ENCODE results near the gene EML1. TPM values are rescaled to one million over a fixed set of nuclear protein-coding genes. Genes with fewer than 3 reads are reported as not detected.

The EML1 gene
- total and polyA plus RNA-seq, 3 donors from 2014 or later: 18.1 to 22.7 (median 22.0) TPM

- Histone ChIP-seq H3K27me3 (no peaks in the 10 kb centered on the region), H3K4me1 (peaks cover 5% of the 10 kb centered on the region), H3K27ac (no peak overlapping the region), H3K9me3 (no peaks in the 10 kb centered on the region), H3K36me3 (ENCODE audit: low read depth, missing control alignments) (no peaks in the 10 kb centered on the region), H3K4me3 (no peak overlapping the region)
- 89 to 92% methylated on average over 7 of the region's 7 CpGs for WGBS, 2 donors
- intact Hi-C loops (cut with DNase I; ENCODE audit: low total_unique reads): loop anchor here (10.0 kb wide), 1 partner anchor 56 kb away; no protein-coding TSS in a partner anchor
- DNase-seq: no peak
- TF ChIP-seq POLR2A (IDR thresholded peaks at IDR 0.05): no peak
- no peak for TF ChIP-seq CTCF (IDR thresholded peaks at IDR 0.05)
Measured at GRCh38 chr14:99790201-99790977, 2.8 kb upstream of the EML1 start.

DNA sequence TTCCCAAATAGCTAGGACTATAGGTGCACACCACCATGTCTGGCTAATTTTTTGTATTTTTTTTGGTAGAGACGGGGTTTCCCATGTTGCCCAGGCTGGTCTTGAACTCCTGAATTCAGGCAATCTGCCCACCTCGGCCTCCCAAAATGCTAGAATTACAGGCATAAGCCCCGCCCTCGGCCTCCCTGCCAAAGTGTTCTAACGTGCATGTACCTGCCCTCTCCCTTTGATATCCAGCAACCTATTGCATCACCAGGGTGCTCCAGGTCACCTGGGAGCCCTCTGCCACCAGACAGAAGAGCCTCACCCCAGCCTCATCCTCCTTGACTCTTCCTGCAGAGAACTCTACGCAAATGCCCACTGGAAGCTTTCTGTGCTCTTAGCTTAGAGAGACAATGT lies 2.2 kb upstream of the EML1 start:
- H3K9me3 ChIP-seq: no peaks in the 10 kb centered on the region
- intact Hi-C loops (cut with DNase I; ENCODE audit: low total_unique reads): loop anchor here (10.0 kb wide), 1 partner anchor 56 kb away; no protein-coding TSS in a partner anchor
- H3K27me3 ChIP-seq: no peaks in the 10 kb centered on the region
- TF ChIP-seq POLR2A (IDR thresholded peaks at IDR 0.05): no peak
- no peak for TF ChIP-seq CTCF (IDR thresholded peaks at IDR 0.05)
- peaks cover 5% of the 10 kb centered on the region for H3K4me1 ChIP-seq
- no peak for DNase-seq
- no peaks in the 10 kb centered on the region for H3K36me3 ChIP-seq (ENCODE audit: low read depth, missing control alignments)
- no peak overlapping the region for H3K4me3 ChIP-seq
- H3K27ac ChIP-seq: no peak overlapping the region
- WGBS, 2 donors: 85 to 89% methylated on average over 6 of the region's 6 CpGs

DNA sequence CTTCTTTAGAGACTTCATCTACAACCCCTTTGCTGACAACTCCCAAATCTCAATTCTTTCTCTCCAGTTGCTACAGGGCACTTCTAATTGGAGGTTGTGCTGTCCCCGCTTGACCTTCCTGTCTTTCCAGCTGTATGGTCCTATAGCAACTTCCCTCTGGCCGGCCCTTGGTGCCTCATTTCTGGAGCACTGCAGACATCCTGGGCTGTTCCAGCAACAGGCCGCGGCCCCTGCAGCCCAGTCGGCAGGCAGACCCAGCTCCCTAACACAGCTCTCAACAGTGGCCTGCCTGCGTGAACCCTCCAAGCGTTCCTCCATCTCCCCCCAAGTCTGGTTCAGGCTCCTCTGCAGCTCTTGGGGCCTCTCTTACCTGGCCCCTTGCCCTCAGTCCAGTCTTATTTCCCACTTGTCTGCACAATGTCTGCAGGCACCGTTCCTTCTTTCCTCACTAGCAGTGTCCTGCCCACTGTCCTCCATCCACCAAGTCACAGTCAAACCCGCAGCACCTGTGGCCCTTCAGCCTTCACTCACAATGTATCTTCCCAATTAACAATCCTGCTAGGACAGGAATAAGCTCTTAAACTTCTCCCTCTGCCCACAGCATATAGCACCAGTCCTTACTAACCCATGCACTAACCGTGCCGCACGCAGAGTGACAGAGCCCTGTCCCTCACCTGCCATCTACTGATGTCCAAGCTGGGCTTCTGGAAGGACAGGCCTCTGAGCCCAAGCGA lies 1.6 kb upstream of the EML1 start:
- Histone ChIP-seq H3K27me3 (no peaks in the 10 kb centered on the region), H3K4me1 (peaks cover 5% of the 10 kb centered on the region), H3K9me3 (no peaks in the 10 kb centered on the region), H3K36me3 (ENCODE audit: low read depth, missing control alignments) (no peaks in the 10 kb centered on the region), H3K4me3 (no peak overlapping the region), H3K27ac (peak overlapping the region in 1 of 2 donors; percentile 91)
- TF ChIP-seq POLR2A (IDR thresholded peaks at IDR 0.05) (no peak), CTCF (IDR thresholded peaks at IDR 0.05) (no peak)
- no peak for DNase-seq
- 65 to 72% methylated on average over 8 to 13 of the region's 13 CpGs for WGBS, 2 donors
- intact Hi-C loops (cut with DNase I; ENCODE audit: low total_unique reads): loop anchor here (10.0 kb wide), 1 partner anchor 57 kb away; no protein-coding TSS in a partner anchor

DNA sequence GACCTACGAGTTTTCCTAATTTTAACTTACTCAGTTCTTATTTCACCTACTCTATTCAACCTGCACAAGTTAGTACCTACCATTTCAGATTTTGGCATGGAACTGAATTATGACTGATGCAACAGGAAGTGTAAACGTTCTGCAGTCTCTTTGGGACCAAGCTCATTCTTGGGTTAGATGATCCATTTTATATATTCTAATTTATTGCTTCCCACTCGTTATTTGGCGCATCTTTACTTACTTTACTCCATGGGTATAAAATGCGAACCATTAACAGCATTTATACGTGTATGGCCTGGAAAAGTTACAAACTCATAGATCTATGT lies 1.0 kb upstream of the EML1 start:
- Histone ChIP-seq H3K4me1 (peaks cover 5% of the 10 kb centered on the region), H3K9me3 (no peaks in the 10 kb centered on the region), H3K4me3 (peak overlapping the region in 1 of 2 donors; percentile 56), H3K27me3 (no peaks in the 10 kb centered on the region), H3K27ac (peak overlapping the region in 1 of 2 donors; percentile 91), H3K36me3 (ENCODE audit: low read depth, missing control alignments) (no peaks in the 10 kb centered on the region)
- intact Hi-C loops (cut with DNase I; ENCODE audit: low total_unique reads): loop anchor here (10.0 kb wide), 1 partner anchor 57 kb away; no protein-coding TSS in a partner anchor
- 58 to 66% methylated on average over 6 of the region's 6 CpGs for WGBS, 2 donors
- TF ChIP-seq CTCF (IDR thresholded peaks at IDR 0.05): no peak
- no peak for TF ChIP-seq POLR2A (IDR thresholded peaks at IDR 0.05)
- DNase-seq: no peak
